HCT116 (cell line): ENCODE data around the gene OARD1.

Experiments used
- CTCF ChIP-seq, 3 experiments: fragments of 200-600 bp in 1 of 3; sonication (generic) in 1 of 3; IDR thresholded peaks in 2 of 3; conservative IDR thresholded peaks in 1 of 3; 2 replicates each; pipeline ENCODE4 v1.5.1; 2012 to 2017; ENCODE audit warnings: low read depth in 2 of 3, low read length in 2 of 3, antibody characterized with exemption in 1 of 3, borderline replicate concordance in 1 of 3, control low read depth in 1 of 3, mild to moderate bottlenecking in 1 of 3, mixed read lengths in 1 of 3, mixed run types in 1 of 3, moderate library complexity in 1 of 3; ENCODE audit not compliant: insufficient read depth in 1 of 3
- EZH2 ChIP-seq: fragments of 200-600 bp; sonication (generic); IDR thresholded peaks from 2 replicates; pipeline ENCODE4 v1.6.1; 2017; ENCODE audit warnings: antibody characterized with exemption, mixed run types
- EZH2phosphoT487 ChIP-seq: fragments of 200-600 bp; IDR thresholded peaks from 2 replicates; pipeline ENCODE4 v1.6.1; 2018; ENCODE audit warnings: antibody characterized with exemption, borderline replicate concordance
- FOSL1 ChIP-seq: IDR thresholded peaks from 2 replicates; pipeline ENCODE4 v1.6.1; 2012; ENCODE audit warnings: low read depth
- MAX ChIP-seq: IDR thresholded peaks from 2 replicates; pipeline ENCODE4 v1.6.1; 2012
- POLR2A ChIP-seq: IDR thresholded peaks from 2 replicates; pipeline ENCODE4 v1.7.0; 2011; ENCODE audit warnings: borderline replicate concordance; ENCODE audit not compliant: insufficient read depth, insufficient read length; ENCODE audit errors: extremely low read depth
- POLR2AphosphoS5 ChIP-seq: IDR thresholded peaks from 2 replicates; pipeline ENCODE4 v1.6.1; 2011; ENCODE audit warnings: mild to moderate bottlenecking, low read depth, low read length, moderate library complexity
- RAD21 ChIP-seq: IDR thresholded peaks from 2 replicates; pipeline ENCODE4 v1.6.1; 2012; ENCODE audit warnings: low read depth, mild to moderate bottlenecking
- SIN3A ChIP-seq: IDR thresholded peaks from 2 replicates; pipeline ENCODE4 v1.6.1; 2012; ENCODE audit warnings: low read depth
- TCF7L2 ChIP-seq: IDR thresholded peaks from 2 replicates; pipeline ENCODE4 v1.7.0; 2011; ENCODE audit warnings: borderline replicate concordance, inconsistent platforms; ENCODE audit not compliant: insufficient read depth, insufficient read length; ENCODE audit errors: extremely low read depth
- YY1 ChIP-seq: IDR thresholded peaks from 2 replicates; pipeline ENCODE4 v1.6.1; 2011; ENCODE audit warnings: low read length, low read depth, moderate library complexity, mild to moderate bottlenecking; ENCODE audit not compliant: insufficient replicate concordance; ENCODE audit errors: extremely low read depth
- ZNF274 ChIP-seq: fragments of 200-500 bp; sonication (Bioruptor generic); IDR thresholded peaks from 2 replicates; pipeline ENCODE4 v1.6.1; 2014; ENCODE audit warnings: mild to moderate bottlenecking, low read depth, low read length, inconsistent platforms

GRCh38 chr6:41071501-41071922, 644 bp downstream of the OARD1 start:
- TF ChIP-seq POLR2AphosphoS5 (peak; percentile 74; the same call in 1 of the 2 replicates), CTCF (IDR thresholded peaks at IDR 0.05 in 2 of 3, conservative IDR thresholded peaks at IDR 0.05 in 1 of 3; ENCODE audit: borderline replicate concordance in 1 of 3, insufficient read depth in 1 of 3, low read depth in 2 of 3, low read length in 2 of 3) (no peak), MAX (0 out of 2 replicates have a peak, but pooled peaks have one; percentile 9), ZNF274 (no peak), YY1 (no peak), FOSL1 (no peak), SIN3A (0 out of 2 replicates have a peak, but pooled peaks have one; percentile 55), EZH2phosphoT487 (no peak), EZH2 (no peak), RAD21 (no peak), POLR2A (no peak), TCF7L2 (no peak)
